A673 (cell line): Measurements from ENCODE around the gene RNF151. TPM values are rescaled to one million over a fixed set of nuclear protein-coding genes. Genes with fewer than 3 reads are reported as not detected.

Source experiments
- BruUV-seq: library from RNA; stranded (reverse); fragments of 400-500 nt; replicated peaks from 2 replicates; lab custom pipeline; 2021; lab: Mats Ljungman, UMichigan
- CTCF ChIA-PET: fragments of 300-600 bp; sonication (Branson Sonifier 250); formaldehyde crosslinking; loops from one replicate; lab custom pipeline; 2022; ENCODE audit warnings: antibody characterized with exemption; lab: Charles Lee
- POLR2A ChIA-PET: fragments of 300-600 bp; sonication (Branson Sonifier 250); formaldehyde crosslinking; loops from one replicate; lab custom pipeline; 2022; ENCODE audit warnings: antibody characterized with exemption; ENCODE audit not compliant: low non-redundant PET; lab: Charles Lee
- DNase-seq: peaks from one replicate; pipeline ENCODE4 v3.0.0-alpha.2; 2015; ENCODE audit warnings: low spot score
- H3K27ac ChIP-seq: fragments of 200-600 bp; sonication (generic); 2 replicates; pipeline ENCODE4 v1.5.1; 2016; ENCODE audit warnings: mixed run types, low read depth, mild to moderate bottlenecking, mixed read lengths, antibody characterized with exemption, low read length; ENCODE audit not compliant: poor library complexity, severe bottlenecking
- H3K27me3 ChIP-seq: fragments of 200-600 bp; sonication (generic); replicated peaks from 2 replicates; pipeline ENCODE4 v1.6.1; 2017; ENCODE audit warnings: mixed run types, low read depth, mild to moderate bottlenecking, mixed read lengths, antibody characterized with exemption, low read length; ENCODE audit not compliant: insufficient read depth, poor library complexity
- H3K36me3 ChIP-seq: fragments of 200-600 bp; sonication (generic); 2 replicates; pipeline ENCODE4 v1.6.1; 2016; ENCODE audit warnings: mixed run types, mild to moderate bottlenecking, mixed read lengths, antibody characterized with exemption, low read length; ENCODE audit not compliant: insufficient read depth, poor library complexity, severe bottlenecking
- H3K4me1 ChIP-seq: fragments of 200-600 bp; sonication (generic); 2 replicates; pipeline ENCODE4 v1.6.1; 2017; ENCODE audit warnings: mixed run types, mild to moderate bottlenecking, mixed read lengths, antibody characterized with exemption, low read length; ENCODE audit not compliant: insufficient read depth, poor library complexity, severe bottlenecking
- H3K4me3 ChIP-seq: fragments of 200-600 bp; sonication (generic); 2 replicates; pipeline ENCODE4 v1.5.1; 2016; ENCODE audit warnings: low read depth, mixed run types, mild to moderate bottlenecking, mixed read lengths, low read length; ENCODE audit not compliant: poor library complexity, severe bottlenecking
- H3K9me3 ChIP-seq: fragments of 200-600 bp; sonication (generic); 2 replicates; pipeline ENCODE4 v1.6.1; 2016; ENCODE audit warnings: mixed run types, low read depth, mild to moderate bottlenecking, mixed read lengths, antibody characterized with exemption, low read length; ENCODE audit not compliant: poor library complexity, severe bottlenecking
- EZH2 ChIP-seq: fragments of 200-600 bp; sonication (generic); IDR thresholded peaks from 2 replicates; pipeline ENCODE4 v1.6.1; 2017; ENCODE audit warnings: borderline replicate concordance, low read depth, mild to moderate bottlenecking, mixed read lengths, antibody characterized with exemption, low read length; ENCODE audit not compliant: poor library complexity, severe bottlenecking
- intact Hi-C: fragments of 100-400 bp; cut with micrococcal nuclease; formaldehyde crosslinking; loops from one replicate; pipeline ENCODE4 v1.10.0; 2022; ENCODE audit not compliant: unreplicated experiment
- total RNA-seq: library from RNA; stranded (reverse); gene quantifications from 2 replicates; pipeline ENCODE4 v1.2.3, GENCODE V29; 2021
- TF ChIP-seq, protein P1 (sequence below): fragments of 300-800, 200-600 bp; sonication (generic); conservative IDR thresholded peaks from 2 replicates; pipeline ENCODE4 v1.5.1; 2017; ENCODE audit warnings: low read depth, mild to moderate bottlenecking, antibody characterized with exemption, low read length, moderate library complexity, mixed read lengths

Gene RNF151
- total RNA-seq, 1 experiment from 2014 or later, result not detected

DNA sequence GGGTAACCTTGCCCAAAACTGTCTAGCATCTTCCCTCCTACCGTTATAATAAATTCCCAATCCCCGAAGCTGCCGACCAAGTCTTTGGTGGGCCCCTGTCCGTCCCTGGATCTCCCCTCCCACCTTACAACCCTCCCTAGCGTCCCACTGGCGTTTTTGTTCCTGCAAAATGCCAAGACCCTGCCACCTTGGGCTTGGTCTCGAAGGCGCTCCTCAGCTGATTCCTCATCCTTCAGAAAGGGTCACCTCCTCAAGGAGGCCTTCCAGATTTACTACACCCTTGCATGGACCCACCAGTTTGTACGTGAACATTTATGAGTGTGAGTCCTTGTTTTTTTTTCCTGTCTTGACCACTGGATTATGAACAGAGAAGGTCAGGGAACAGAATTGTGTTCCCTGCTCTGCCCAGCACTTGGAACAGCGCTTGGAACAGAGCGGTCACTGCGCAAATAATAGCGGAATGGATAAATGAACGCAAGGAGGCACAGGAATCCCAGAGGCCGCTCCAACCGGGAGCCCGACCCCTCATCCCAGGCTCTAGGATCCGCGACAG, 16.4 kb downstream of the RNF151 start:
- Histone ChIP-seq H3K27me3 (no peaks in the 10 kb centered on the region), H3K27ac (no peak overlapping the region), H3K9me3 (no peaks in the 10 kb centered on the region), H3K36me3 (peaks cover 12% of the 10 kb centered on the region), H3K4me1 (peaks cover 20% of the 10 kb centered on the region), H3K4me3 (peak overlapping the region; percentile 81)
- TF ChIP-seq, protein P1, sequence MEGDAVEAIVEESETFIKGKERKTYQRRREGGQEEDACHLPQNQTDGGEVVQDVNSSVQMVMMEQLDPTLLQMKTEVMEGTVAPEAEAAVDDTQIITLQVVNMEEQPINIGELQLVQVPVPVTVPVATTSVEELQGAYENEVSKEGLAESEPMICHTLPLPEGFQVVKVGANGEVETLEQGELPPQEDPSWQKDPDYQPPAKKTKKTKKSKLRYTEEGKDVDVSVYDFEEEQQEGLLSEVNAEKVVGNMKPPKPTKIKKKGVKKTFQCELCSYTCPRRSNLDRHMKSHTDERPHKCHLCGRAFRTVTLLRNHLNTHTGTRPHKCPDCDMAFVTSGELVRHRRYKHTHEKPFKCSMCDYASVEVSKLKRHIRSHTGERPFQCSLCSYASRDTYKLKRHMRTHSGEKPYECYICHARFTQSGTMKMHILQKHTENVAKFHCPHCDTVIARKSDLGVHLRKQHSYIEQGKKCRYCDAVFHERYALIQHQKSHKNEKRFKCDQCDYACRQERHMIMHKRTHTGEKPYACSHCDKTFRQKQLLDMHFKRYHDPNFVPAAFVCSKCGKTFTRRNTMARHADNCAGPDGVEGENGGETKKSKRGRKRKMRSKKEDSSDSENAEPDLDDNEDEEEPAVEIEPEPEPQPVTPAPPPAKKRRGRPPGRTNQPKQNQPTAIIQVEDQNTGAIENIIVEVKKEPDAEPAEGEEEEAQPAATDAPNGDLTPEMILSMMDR, result no peak
- TF ChIP-seq EZH2, result no peak
- no peak for DNase-seq
- intact Hi-C loops, result no loop called here
- CTCF ChIA-PET, result interaction anchor here (0.6 to 0.7 kb wide), 2 partner anchors 158 to 913 kb away, joined by 3 to 8 read pairs; no protein-coding TSS in a partner anchor
- POLR2A ChIA-PET, result interaction anchor here (0.6 to 0.7 kb wide), 2 partner anchors 485 to 812 kb away, joined by 3 to 13 read pairs; no protein-coding TSS in a partner anchor
- no TSS peak for BruUV-seq

DNA sequence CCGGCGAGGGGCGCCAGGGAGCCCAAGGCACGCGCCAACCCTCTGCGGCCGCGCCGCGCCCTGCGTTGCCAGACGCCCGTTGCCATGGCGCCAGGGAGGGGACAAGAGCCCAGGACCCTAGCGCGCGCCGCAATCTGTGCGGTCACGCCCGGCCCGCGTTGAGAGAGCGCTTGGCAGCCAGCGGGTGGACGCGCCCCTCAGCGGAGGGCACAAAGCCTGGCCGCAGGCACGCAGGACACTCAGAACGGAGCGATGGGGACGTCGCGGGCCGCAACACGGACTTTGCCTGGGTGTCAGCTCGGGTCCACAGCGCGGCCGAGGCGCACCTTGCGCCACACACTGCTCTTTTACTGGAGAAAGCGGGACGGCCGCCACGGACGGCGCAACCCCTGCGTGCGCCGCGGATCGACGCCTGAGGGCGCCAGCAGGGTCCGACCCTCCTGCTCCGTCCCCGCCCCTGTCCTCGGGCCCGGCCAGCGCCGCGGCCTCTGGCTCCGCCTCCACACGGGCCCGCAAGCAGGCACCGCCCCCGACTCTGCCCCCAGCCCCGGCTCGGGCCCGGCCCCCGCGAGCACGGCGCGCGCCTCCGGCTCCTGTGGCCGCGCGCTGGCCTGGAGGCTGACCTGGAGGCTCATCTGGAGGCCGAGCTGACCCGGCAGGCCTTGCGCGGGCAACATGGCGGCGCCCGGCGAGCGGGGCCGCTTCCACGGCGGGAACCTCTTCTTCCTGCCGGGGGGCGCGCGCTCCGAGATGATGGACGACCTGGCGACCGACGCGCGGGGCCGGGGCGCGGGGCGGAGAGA, 17.1 kb downstream of the RNF151 start, which contains the start of gene GFER:
TSS of gene GFER (plus strand) at position 650 of the 803 bp plus-strand sequence. CDS start at position 676, 26 bp downstream.
- BruUV-seq, result no TSS peak
- intact Hi-C loops, result no loop called here
- no peaks in the 10 kb centered on the region for H3K9me3 ChIP-seq
- peaks cover 20% of the 10 kb centered on the region for H3K4me1 ChIP-seq
- H3K27me3 ChIP-seq, result no peaks in the 10 kb centered on the region
- H3K4me3 ChIP-seq, result peak within 1 kb of the TSS; percentile 81
- ChIA-PET CTCF (interaction anchor here (0.6 to 0.7 kb wide), 2 partner anchors 157 to 913 kb away, joined by 3 to 8 read pairs; no protein-coding TSS in a partner anchor), POLR2A (interaction anchor here (0.5 kb wide), 1 partner anchor 19 kb away, joined by 9 read pairs; the partner anchor contains the start of gene RPS2)
- TF ChIP-seq EZH2, result no peak
- TF ChIP-seq, protein P1, result peak; percentile 45
- H3K27ac ChIP-seq, result peak within 1 kb of the TSS; percentile 70
- H3K36me3 ChIP-seq, result peaks cover 7% of the 10 kb centered on the region
- DNase-seq, result peak; percentile 87

- no peak for TF ChIP-seq EZH2
- TF ChIP-seq, protein P1, result no peak
- no peak for DNase-seq
- intact Hi-C loops, result no loop called here
- TSS peak; percentile 39 for BruUV-seq
- peaks cover 20% of the 10 kb centered on the region for H3K4me1 ChIP-seq
- H3K9me3 ChIP-seq, result no peaks in the 10 kb centered on the region
- peak overlapping the region; percentile 81 for H3K4me3 ChIP-seq
- peaks cover 7% of the 10 kb centered on the region for H3K36me3 ChIP-seq
- H3K27me3 ChIP-seq, result peaks cover 8% of the 10 kb centered on the region
- ChIA-PET POLR2A (interaction anchor here (0.5 kb wide), 1 partner anchor 20 kb away, joined by 9 read pairs; the partner anchor contains the start of gene RPS2), CTCF (interaction anchor here (0.9 kb wide), 1 partner anchor 156 kb away, joined by 4 read pairs; no protein-coding TSS in a partner anchor)
- peak overlapping the region; percentile 70 for H3K27ac ChIP-seq
These were observed 17.9 kb downstream of the RNF151 start for GRCh38 chr16:1984347-1985225.
